Measurements from ENCODE around the gene PARN. TPM values are rescaled to one million over a fixed set of nuclear protein-coding genes. Genes with fewer than 3 reads are reported as not detected.
"Not testable (repeated sequence)": the region's sequence is repeated elsewhere in the genome, so short reads cannot be mapped to it uniquely, and the experiment has no call there.

PARN gene
- total RNA-seq, 1 experiment from 2014 or later, result 30.7 TPM

GRCh38 chr16:14579266-14579665 is 50.8 kb downstream of the PARN start:
- intact Hi-C loops (cut with micrococcal nuclease; ENCODE audit: unreplicated experiment), result no loop called here
- no peaks in the 10 kb centered on the region for H3K27me3 Mint-ChIP-seq (ENCODE audit: insufficient read depth, unreplicated experiment)
- H3K4me3 Mint-ChIP-seq (ENCODE audit: unreplicated experiment), result no peak overlapping the region
- H3K27ac Mint-ChIP-seq (ENCODE audit: unreplicated experiment), result no peak overlapping the region
- H3K36me3 Mint-ChIP-seq (ENCODE audit: insufficient read depth, unreplicated experiment), result peaks cover 49% of the 10 kb centered on the region
- H3K4me1 Mint-ChIP-seq (ENCODE audit: low read depth, unreplicated experiment), result no peaks in the 10 kb centered on the region
- TF ChIP-seq CTCF (IDR thresholded peaks at IDR 0.05; ENCODE audit: insufficient read depth in 1 of 2, low read depth in 1 of 2, low read length in 1 of 2, severe bottlenecking in 1 of 2, unreplicated experiment in 1 of 2), result no peak
- DNase-seq, result no peak
- H3K27me3 ChIP-seq (replicated peaks; ENCODE audit: control insufficient read depth, insufficient read depth, low read length), result no peaks in the 10 kb centered on the region
- H3K4me1 ChIP-seq, result no peaks in the 10 kb centered on the region
- no peak overlapping the region for H3K4me3 ChIP-seq (ENCODE audit: low read depth, low read length)
- BruUV-seq (replicated peaks), result no TSS peak
- ChIA-PET POLR2A (no interaction called here), CTCF (no interaction called here)
- no peaks in the 10 kb centered on the region; the same call in 1 of the 2 replicates for H3K9me3 ChIP-seq
- no peaks in the 10 kb centered on the region for H3K9me3 Mint-ChIP-seq (ENCODE audit: unreplicated experiment)
- H3K36me3 ChIP-seq (ENCODE audit: control insufficient read depth, insufficient read depth, low read length), result 0 out of 2 replicates have a peak, but pooled peaks cover 1% of the 10 kb centered on the region

GRCh38 chr16:14576532-14576931 is 53.5 kb downstream of the PARN start:
- H3K4me3 ChIP-seq (ENCODE audit: low read depth, low read length), result no peak overlapping the region
- no peaks in the 10 kb centered on the region for H3K9me3 Mint-ChIP-seq (ENCODE audit: unreplicated experiment)
- H3K36me3 ChIP-seq (ENCODE audit: control insufficient read depth, insufficient read depth, low read length), result 0 out of 2 replicates have a peak, but pooled peaks cover 1% of the 10 kb centered on the region
- intact Hi-C loops (cut with micrococcal nuclease; ENCODE audit: unreplicated experiment), result no loop called here
- POLR2A ChIA-PET, result no interaction called here
- no peak for DNase-seq
- no TSS peak for BruUV-seq (replicated peaks)
- H3K27me3 Mint-ChIP-seq (ENCODE audit: insufficient read depth, unreplicated experiment), result no peaks in the 10 kb centered on the region
- H3K27ac Mint-ChIP-seq (ENCODE audit: unreplicated experiment), result no peak overlapping the region
- no peaks in the 10 kb centered on the region; the same call in 1 of the 2 replicates for H3K9me3 ChIP-seq
- peaks cover 62% of the 10 kb centered on the region for H3K36me3 Mint-ChIP-seq (ENCODE audit: insufficient read depth, unreplicated experiment)
- H3K4me1 Mint-ChIP-seq (ENCODE audit: low read depth, unreplicated experiment), result no peaks in the 10 kb centered on the region
- no peak overlapping the region for H3K4me3 Mint-ChIP-seq (ENCODE audit: unreplicated experiment)
- TF ChIP-seq CTCF (IDR thresholded peaks at IDR 0.05; ENCODE audit: insufficient read depth in 1 of 2, low read depth in 1 of 2, low read length in 1 of 2, severe bottlenecking in 1 of 2, unreplicated experiment in 1 of 2), result no peak
- H3K4me1 ChIP-seq, result no peaks in the 10 kb centered on the region
- CTCF ChIA-PET, result no interaction called here
- H3K27me3 ChIP-seq (replicated peaks; ENCODE audit: control insufficient read depth, insufficient read depth, low read length), result no peaks in the 10 kb centered on the region

- POLR2A ChIA-PET, result no interaction called here
- Mint-ChIP-seq H3K27ac (ENCODE audit: unreplicated experiment) (no peak overlapping the region), H3K36me3 (ENCODE audit: insufficient read depth, unreplicated experiment) (peaks cover 58% of the 10 kb centered on the region), H3K4me1 (ENCODE audit: low read depth, unreplicated experiment) (no peaks in the 10 kb centered on the region), H3K4me3 (ENCODE audit: unreplicated experiment) (no peak overlapping the region), H3K9me3 (ENCODE audit: unreplicated experiment) (no peaks in the 10 kb centered on the region), H3K27me3 (ENCODE audit: insufficient read depth, unreplicated experiment) (no peaks in the 10 kb centered on the region)
- CTCF ChIA-PET, result no interaction called here
- Histone ChIP-seq H3K36me3 (ENCODE audit: control insufficient read depth, insufficient read depth, low read length) (0 out of 2 replicates have a peak, but pooled peaks cover 1% of the 10 kb centered on the region), H3K4me1 (no peaks in the 10 kb centered on the region), H3K9me3 (no peaks in the 10 kb centered on the region; the same call in 1 of the 2 replicates), H3K27me3 (replicated peaks; ENCODE audit: control insufficient read depth, insufficient read depth, low read length) (no peaks in the 10 kb centered on the region), H3K4me3 (ENCODE audit: low read depth, low read length) (no peak overlapping the region)
- no peak for DNase-seq
- BruUV-seq (replicated peaks), result no TSS peak
- intact Hi-C loops (cut with micrococcal nuclease; ENCODE audit: unreplicated experiment), result no loop called here
- no peak for TF ChIP-seq CTCF (IDR thresholded peaks at IDR 0.05; ENCODE audit: insufficient read depth in 1 of 2, low read depth in 1 of 2, low read length in 1 of 2, severe bottlenecking in 1 of 2, unreplicated experiment in 1 of 2)
Observed at GRCh38 chr16:14576069-14576468, 54.0 kb downstream of the PARN start.

GRCh38 chr16:14574698-14575415 is 55.2 kb downstream of the PARN start:
- intact Hi-C loops (cut with micrococcal nuclease; ENCODE audit: unreplicated experiment); DNase-seq; CTCF ChIA-PET; H3K4me1 Mint-ChIP-seq (ENCODE audit: low read depth, unreplicated experiment); H3K27me3 ChIP-seq (replicated peaks; ENCODE audit: control insufficient read depth, insufficient read depth, low read length); H3K27ac Mint-ChIP-seq (ENCODE audit: unreplicated experiment); H3K4me3 Mint-ChIP-seq (ENCODE audit: unreplicated experiment); H3K36me3 ChIP-seq (ENCODE audit: control insufficient read depth, insufficient read depth, low read length); BruUV-seq (replicated peaks); H3K27me3 Mint-ChIP-seq (ENCODE audit: insufficient read depth, unreplicated experiment); H3K4me1 ChIP-seq; H3K4me3 ChIP-seq (ENCODE audit: low read depth, low read length); POLR2A ChIA-PET; H3K9me3 Mint-ChIP-seq (ENCODE audit: unreplicated experiment); H3K9me3 ChIP-seq: not testable (repeated sequence)
- peaks cover 46% of the 10 kb centered on the region for H3K36me3 Mint-ChIP-seq (ENCODE audit: insufficient read depth, unreplicated experiment)

All from Caco-2 (cell line).